Measurements from ENCODE around the gene CHKA. TPM values are rescaled to one million over a fixed set of nuclear protein-coding genes. Genes with fewer than 3 reads are reported as not detected.
A peak's percentile ranks its signal among the peaks of the same experiment; 100 is the strongest.

Gene CHKA
- total RNA-seq, 1 experiment from 2014 or later: 63.0 TPM

DNA sequence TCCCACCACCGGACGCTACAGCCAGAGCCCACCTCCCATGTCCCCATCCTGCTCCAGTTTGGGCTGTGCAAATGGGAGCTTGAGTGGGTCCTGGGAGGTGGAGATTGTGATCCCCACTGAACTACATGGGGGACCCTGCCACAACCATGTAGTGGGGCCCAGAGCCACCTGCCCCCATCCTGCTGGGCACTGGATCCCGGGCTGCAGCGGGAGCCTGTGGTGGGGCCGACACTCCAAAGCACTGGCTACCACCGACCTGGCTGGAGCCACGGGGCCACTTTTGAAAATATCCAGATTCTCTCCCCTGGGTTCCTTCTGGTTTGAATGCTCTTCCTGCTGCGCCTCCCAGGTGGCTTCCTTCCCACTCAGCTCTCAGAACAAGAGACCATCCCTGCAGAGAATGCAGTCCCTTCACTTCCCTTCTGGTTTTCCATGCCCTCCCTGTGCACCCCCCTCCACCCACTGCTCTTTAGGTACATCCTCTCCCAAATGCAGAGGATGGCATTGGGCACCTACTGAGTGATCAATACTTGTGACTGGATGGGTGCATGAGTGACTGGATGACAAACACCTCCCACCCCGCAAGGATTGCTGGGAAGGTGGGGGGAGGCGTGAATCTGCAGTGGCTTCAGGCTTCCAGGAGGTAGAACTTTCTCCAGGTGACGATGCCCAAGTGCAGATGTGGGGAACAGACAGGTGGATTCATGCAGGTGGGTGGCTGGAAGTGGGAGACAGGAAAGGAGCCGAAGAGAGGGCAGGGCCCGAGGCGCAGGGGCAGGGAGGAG, 116.4 kb downstream of the CHKA start:
- H4K20me1 ChIP-seq (ENCODE audit: control insufficient read depth, insufficient read depth, insufficient read length): no peaks in the 10 kb centered on the region
- H3K4me3 Mint-ChIP-seq: peak overlapping the region; percentile 65 to 86
- H3K4me1 Mint-ChIP-seq: peaks cover 15 to 26% of the 10 kb centered on the region in 2 experiments
- peak overlapping the region; percentile 7 for H3K4me2 ChIP-seq (ENCODE audit: insufficient read depth, insufficient read length, low read length)
- H3K4ac ChIP-seq (ENCODE audit: low read depth, low read length): no peak overlapping the region
- H3K9ac ChIP-seq (ENCODE audit: extremely low read depth, insufficient read length, low read length): no peak overlapping the region
- no peaks in the 10 kb centered on the region; a peak in 1 of 7 replicates for H3K36me3 Mint-ChIP-seq (ENCODE audit: insufficient read depth in 1 of 3, low read depth in 3 of 3)
- no peaks in the 10 kb centered on the region; the same call in 1 of the 2 replicates for H3K4me1 ChIP-seq (ENCODE audit: insufficient read depth, low read length)
- H4K91ac ChIP-seq (ENCODE audit: insufficient read length, low read depth, low read length): no peak overlapping the region
- no peak overlapping the region for H3K56ac ChIP-seq (ENCODE audit: insufficient read length, low read depth, low read length)
- peaks cover 0 to 5% of the 10 kb centered on the region in 2 experiments; a peak in 1 of 5 replicates for H3K9me3 Mint-ChIP-seq
- TF ChIP-seq, protein P1, sequence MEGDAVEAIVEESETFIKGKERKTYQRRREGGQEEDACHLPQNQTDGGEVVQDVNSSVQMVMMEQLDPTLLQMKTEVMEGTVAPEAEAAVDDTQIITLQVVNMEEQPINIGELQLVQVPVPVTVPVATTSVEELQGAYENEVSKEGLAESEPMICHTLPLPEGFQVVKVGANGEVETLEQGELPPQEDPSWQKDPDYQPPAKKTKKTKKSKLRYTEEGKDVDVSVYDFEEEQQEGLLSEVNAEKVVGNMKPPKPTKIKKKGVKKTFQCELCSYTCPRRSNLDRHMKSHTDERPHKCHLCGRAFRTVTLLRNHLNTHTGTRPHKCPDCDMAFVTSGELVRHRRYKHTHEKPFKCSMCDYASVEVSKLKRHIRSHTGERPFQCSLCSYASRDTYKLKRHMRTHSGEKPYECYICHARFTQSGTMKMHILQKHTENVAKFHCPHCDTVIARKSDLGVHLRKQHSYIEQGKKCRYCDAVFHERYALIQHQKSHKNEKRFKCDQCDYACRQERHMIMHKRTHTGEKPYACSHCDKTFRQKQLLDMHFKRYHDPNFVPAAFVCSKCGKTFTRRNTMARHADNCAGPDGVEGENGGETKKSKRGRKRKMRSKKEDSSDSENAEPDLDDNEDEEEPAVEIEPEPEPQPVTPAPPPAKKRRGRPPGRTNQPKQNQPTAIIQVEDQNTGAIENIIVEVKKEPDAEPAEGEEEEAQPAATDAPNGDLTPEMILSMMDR (conservative IDR thresholded peaks at IDR 0.05): no peak
- peaks cover 12% of the 10 kb centered on the region for H3K27me3 Mint-ChIP-seq (ENCODE audit: low read depth)
- no peak overlapping the region for H2BK120ac ChIP-seq (ENCODE audit: low read depth, low read length, poor library complexity, severe bottlenecking)
- H3K23ac ChIP-seq (ENCODE audit: insufficient read length, low read depth, low read length): no peak overlapping the region
- no peak overlapping the region for H2BK15ac ChIP-seq (ENCODE audit: low read depth, low read length)
- peak; percentile 60 for DNase-seq
- no peak overlapping the region for H2BK5ac ChIP-seq (ENCODE audit: insufficient read length, low read length)
- H3K18ac ChIP-seq (ENCODE audit: insufficient read length, low read depth, low read length): no peak overlapping the region
- H3K79me2 ChIP-seq (ENCODE audit: insufficient read depth, low read length): no peaks in the 10 kb centered on the region
- H3K27ac ChIP-seq (ENCODE audit: insufficient read length, low read depth, low read length): no peak overlapping the region
- H3K9me3 ChIP-seq (ENCODE audit: control insufficient read depth, low read depth, low read length): no peaks in the 10 kb centered on the region
- H3K23me2 ChIP-seq (ENCODE audit: insufficient read length, low read depth, low read length, poor library complexity, severe bottlenecking): peaks cover 4% of the 10 kb centered on the region
- H4K8ac ChIP-seq (replicated peaks; ENCODE audit: insufficient read length, low read depth, low read length): no peak overlapping the region
- no peaks in the 10 kb centered on the region for H3K79me1 ChIP-seq (ENCODE audit: insufficient read depth, low read depth, low read length, poor library complexity, severe bottlenecking)
- no peak overlapping the region for H3K27ac Mint-ChIP-seq
- no peak overlapping the region for H2AFZ ChIP-seq (ENCODE audit: low read length)
- no peak overlapping the region; the same call in 1 of the 2 replicates for H3K14ac ChIP-seq (ENCODE audit: insufficient read depth, low read length)
- no peak overlapping the region for H2BK12ac ChIP-seq (ENCODE audit: insufficient read length, low read depth, low read length)
- no peak overlapping the region for H3T11ph ChIP-seq (ENCODE audit: low read length)
- H2AK5ac ChIP-seq (ENCODE audit: insufficient read length, low read length): no peak overlapping the region
- WGBS (ENCODE audit: extremely low coverage, insufficient read length, low lambda C conversion rate): no CpG with 5 or more reads among the region's 14 CpGs
- no peaks in the 10 kb centered on the region for H3K27me3 ChIP-seq (ENCODE audit: insufficient read depth, low read length)
- no peak overlapping the region for H4K5ac ChIP-seq (ENCODE audit: insufficient read length, low read depth, low read length)
- H2BK20ac ChIP-seq (ENCODE audit: low read depth, low read length, poor library complexity, severe bottlenecking): no peak overlapping the region

Data from H9 (cell line).